GM12872 (cell line): Measurements from ENCODE around the gene DDX51.

Experiments used
- CTCF ChIP-seq: IDR thresholded peaks from 3 replicates; pipeline ENCODE4 v1.5.1; 2011; ENCODE audit warnings: low read depth, mild to moderate bottlenecking, low read length, moderate library complexity; ENCODE audit not compliant: insufficient read depth

DDX51 gene

GRCh38 chr12:132144115-132144809 lies at the start of gene DDX51, which contains the start of gene NOC4L:
TSS of gene DDX51 (minus strand) at chr12:132144319. CDS start at chr12:132144296, 23 bp downstream.
TSS of gene NOC4L (plus strand) at chr12:132144457. CDS start at chr12:132144489, 32 bp downstream.
- TF ChIP-seq CTCF: no peak

- TF ChIP-seq CTCF: no peak
Measured at GRCh38 chr12:132191715-132192553, 47.8 kb upstream of the DDX51 start.

GRCh38 chr12:132190834-132191500 lies 46.8 kb upstream of the DDX51 start:
- no peak for TF ChIP-seq CTCF

GRCh38 chr12:132190012-132190755 lies 46.1 kb upstream of the DDX51 start:
- TF ChIP-seq CTCF: no peak

GRCh38 chr12:132189378-132190011 lies 45.4 kb upstream of the DDX51 start:
- no peak for TF ChIP-seq CTCF

GRCh38 chr12:132188916-132189325 lies 44.8 kb upstream of the DDX51 start:
- no peak for TF ChIP-seq CTCF
